Breast epithelium (tissue), 4 donors: Measurements from ENCODE around the gene VSTM2B. TPM values are rescaled to one million over a fixed set of nuclear protein-coding genes. Genes with fewer than 3 reads are reported as not detected.
A peak's percentile ranks its signal among the peaks of the same experiment; 100 is the strongest.

ENCODE experiments used
- DNase-seq, 2 donors: peaks; one replicate each; pipeline ENCODE4 v3.0.0-alpha.2; 2019; ENCODE audit warnings: low spot score in 2 of 2
- H3K27ac ChIP-seq, 2 donors: fragments of 200-600 bp; sonication (generic) in 1 of 2; one replicate each; pipeline ENCODE4 v1.5.1; 2016 to 2019; ENCODE audit warnings: mild to moderate bottlenecking in 1 of 2
- H3K27me3 ChIP-seq, 2 donors: fragments of 200-600 bp; sonication (generic) in 1 of 2; one replicate each; pipeline versions ENCODE4 v1.5.1 to v1.6.0; 2017 to 2019; ENCODE audit warnings: control low read depth in 1 of 2, mild to moderate bottlenecking in 1 of 2
- H3K36me3 ChIP-seq: fragments of 200-600 bp; one replicate; pipeline ENCODE4 v1.5.1; 2019
- H3K4me1 ChIP-seq, 2 donors: fragments of 200-600 bp; sonication (generic); one replicate each; pipeline ENCODE4 v1.5.1; 2016 to 2019; ENCODE audit warnings: control low read depth in 1 of 2
- H3K4me3 ChIP-seq, 3 donors: fragments of 200-600 bp; sonication (generic); 1 replicate in 2 of 3; 2 replicates in 1 of 3; pipeline ENCODE4 v1.5.1; 2016 to 2019; ENCODE audit warnings: mild to moderate bottlenecking in 3 of 3, moderate library complexity in 2 of 3
- H3K9me3 ChIP-seq, 2 donors: fragments of 200-600 bp; sonication (generic) in 1 of 2; one replicate each; pipeline ENCODE4 v1.5.1; 2016 to 2019; ENCODE audit warnings: control low read depth in 1 of 2
- CTCF ChIP-seq, 3 donors: fragments of 450-650 bp; IDR thresholded peaks; one replicate each; pipeline ENCODE4 v1.5.1; 2016 to 2017; ENCODE audit warnings: antibody characterized with exemption in 3 of 3, mild to moderate bottlenecking in 3 of 3, moderate library complexity in 3 of 3
- POLR2A ChIP-seq: fragments of 450-650 bp; IDR thresholded peaks from one replicate; pipeline ENCODE4 v1.6.1; 2016; ENCODE audit warnings: antibody characterized with exemption, mild to moderate bottlenecking, moderate library complexity
- POLR2AphosphoS5 ChIP-seq, 3 donors: sonication (generic); formaldehyde crosslinking; IDR thresholded peaks; one replicate each; pipeline ENCODE4 v1.6.1; 2017; ENCODE audit warnings: antibody characterized with exemption in 3 of 3
- intact Hi-C: fragments of 100-400 bp; cut with DNase I; formaldehyde crosslinking; loops from one replicate; pipeline ENCODE4 v1.15.1; 2023; ENCODE audit warnings: low total_unique reads
- total RNA-seq, 3 donors: library from RNA; depleted of rRNA; stranded (reverse); fragments of >200 nt; gene quantifications; one replicate each; pipeline ENCODE4 v1.1.0, GENCODE V29; 2016

The VSTM2B gene
- total RNA-seq, 3 donors from 2014 or later: not detected

GRCh38 chr19:29545866-29546582, 20.2 kb downstream of the VSTM2B start:
- Histone ChIP-seq H3K27me3 (peaks cover 0 to 5% of the 10 kb centered on the region in 2 donors), H3K9me3 (no peaks in the 10 kb centered on the region), H3K4me3 (no peak overlapping the region), H3K4me1 (no peaks in the 10 kb centered on the region), H3K27ac (no peak overlapping the region), H3K36me3 (no peaks in the 10 kb centered on the region)
- DNase-seq: peak in 1 of 2 donors; percentile 20
- TF ChIP-seq CTCF (IDR thresholded peaks at IDR 0.05): no peak
- TF ChIP-seq POLR2A: no peak
- TF ChIP-seq POLR2AphosphoS5 (IDR thresholded peaks at IDR 0.05): no peak
- intact Hi-C loops: no loop called here

DNA sequence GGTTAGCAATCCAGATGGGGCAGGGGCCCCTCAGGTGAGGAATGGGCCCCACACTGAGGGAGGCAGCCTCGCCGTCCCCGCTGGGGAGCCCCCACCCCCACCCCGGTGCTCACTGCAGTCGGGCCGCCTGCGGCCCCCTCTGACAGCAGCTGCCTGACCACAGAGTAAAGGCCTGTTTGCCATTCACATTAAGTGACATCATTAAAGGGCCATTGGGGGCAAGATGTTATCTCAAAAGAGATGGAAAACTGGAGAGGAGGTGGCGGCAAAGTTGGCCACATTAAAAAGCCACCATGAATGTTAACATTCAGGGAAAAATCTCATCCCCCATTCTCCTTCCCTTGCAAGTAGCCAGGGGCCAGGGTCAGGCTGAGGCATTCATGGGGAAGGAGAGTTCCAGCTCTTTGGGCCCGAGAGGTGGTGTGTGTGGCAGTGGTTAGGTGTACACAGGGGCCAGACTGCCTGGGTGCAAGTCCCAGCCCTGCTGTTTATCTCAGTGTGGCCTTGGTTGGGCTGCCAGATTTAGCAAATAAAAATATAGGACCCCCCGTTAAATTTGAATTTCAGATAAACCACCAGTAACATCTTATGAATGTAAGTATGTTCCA, 20.9 kb downstream of the VSTM2B start:
- Histone ChIP-seq H3K27me3 (peaks cover 0 to 7% of the 10 kb centered on the region in 2 donors), H3K9me3 (no peaks in the 10 kb centered on the region), H3K4me3 (no peak overlapping the region), H3K4me1 (no peaks in the 10 kb centered on the region), H3K36me3 (no peaks in the 10 kb centered on the region), H3K27ac (no peak overlapping the region)
- intact Hi-C loops: no loop called here
- peak in 1 of 2 donors; percentile 47 for DNase-seq
- TF ChIP-seq POLR2A (no peak), POLR2AphosphoS5 (IDR thresholded peaks at IDR 0.05) (no peak), CTCF (IDR thresholded peaks at IDR 0.05) (no peak)

- intact Hi-C loops: no loop called here
- TF ChIP-seq CTCF (IDR thresholded peaks at IDR 0.05): no peak
- TF ChIP-seq POLR2AphosphoS5 (IDR thresholded peaks at IDR 0.05): no peak
- no peak for TF ChIP-seq POLR2A
- Histone ChIP-seq H3K27me3 (peaks cover 0 to 7% of the 10 kb centered on the region in 2 donors), H3K4me1 (no peaks in the 10 kb centered on the region), H3K4me3 (no peak overlapping the region), H3K36me3 (no peaks in the 10 kb centered on the region), H3K27ac (no peak overlapping the region), H3K9me3 (peaks cover 0 to 2% of the 10 kb centered on the region in 2 donors)
- peak in 1 of 2 donors; percentile 22 for DNase-seq
Observed at GRCh38 chr19:29547361-29547960, 21.7 kb downstream of the VSTM2B start.

- Histone ChIP-seq H3K27ac (no peak overlapping the region), H3K36me3 (no peaks in the 10 kb centered on the region), H3K9me3 (peaks cover 4 to 8% of the 10 kb centered on the region in 2 donors), H3K4me3 (no peak overlapping the region), H3K4me1 (no peaks in the 10 kb centered on the region), H3K27me3 (peaks cover 0 to 7% of the 10 kb centered on the region in 2 donors)
- TF ChIP-seq CTCF (IDR thresholded peaks at IDR 0.05): no peak
- intact Hi-C loops: no loop called here
- peak in 1 of 2 donors; percentile 39 for DNase-seq
Observed at GRCh38 chr19:29547981-29548380, 22.2 kb downstream of the VSTM2B start.

- TF ChIP-seq POLR2AphosphoS5 (IDR thresholded peaks at IDR 0.05) (no peak), CTCF (IDR thresholded peaks at IDR 0.05) (no peak), POLR2A (no peak)
- intact Hi-C loops: no loop called here
- H3K27ac ChIP-seq: no peak overlapping the region
- no peaks in the 10 kb centered on the region for H3K36me3 ChIP-seq
- peaks cover 8 to 14% of the 10 kb centered on the region in 2 donors for H3K9me3 ChIP-seq
- peak in 1 of 2 donors; percentile 35 for DNase-seq
- H3K4me1 ChIP-seq: no peaks in the 10 kb centered on the region
- peaks cover 0 to 7% of the 10 kb centered on the region in 2 donors for H3K27me3 ChIP-seq
- H3K4me3 ChIP-seq: no peak overlapping the region
Observed at GRCh38 chr19:29548483-29549085, 22.8 kb downstream of the VSTM2B start.
